ENCODE results near the gene LAMC3.

The LAMC3 gene

GRCh38 chr9:130972957-130973685 lies 35.9 kb upstream of the LAMC3 start:
- TF ChIP-seq ZNF274 (IDR thresholded peaks at IDR 0.05; ENCODE audit: low read depth, low read length) = no peak
- H3K4me3 ChIP-seq (ENCODE audit: low read length) = no peak overlapping the region

GRCh38 chr9:130973686-130974281 lies 35.2 kb upstream of the LAMC3 start:
- TF ChIP-seq ZNF274 (IDR thresholded peaks at IDR 0.05; ENCODE audit: low read depth, low read length) = no peak
- no peak overlapping the region for H3K4me3 ChIP-seq (ENCODE audit: low read length)

GRCh38 chr9:130974697-130975096 lies 34.3 kb upstream of the LAMC3 start:
- TF ChIP-seq ZNF274 (IDR thresholded peaks at IDR 0.05; ENCODE audit: low read depth, low read length) = no peak
- no peak overlapping the region for H3K4me3 ChIP-seq (ENCODE audit: low read length)

GRCh38 chr9:130975156-130975555 lies 33.8 kb upstream of the LAMC3 start:
- no peak for TF ChIP-seq ZNF274 (IDR thresholded peaks at IDR 0.05; ENCODE audit: low read depth, low read length)

GRCh38 chr9:130975932-130976841 lies 32.8 kb upstream of the LAMC3 start:
- H3K4me3 ChIP-seq (ENCODE audit: low read length) = no peak overlapping the region
- TF ChIP-seq ZNF274 (IDR thresholded peaks at IDR 0.05; ENCODE audit: low read depth, low read length) = no peak

More at GRCh38 chr9:130975156-130975555, 33.8 kb upstream of the LAMC3 start:
- H3K4me3 ChIP-seq (ENCODE audit: low read length) = no peak overlapping the region

GRCh38 chr9:130977811-130978221 lies 31.2 kb upstream of the LAMC3 start:
- H3K4me3 ChIP-seq (ENCODE audit: low read length) = no peak overlapping the region
- TF ChIP-seq ZNF274 (IDR thresholded peaks at IDR 0.05; ENCODE audit: low read depth, low read length) = no peak

- TF ChIP-seq ZNF274 (IDR thresholded peaks at IDR 0.05; ENCODE audit: low read depth, low read length) = no peak
These were observed 29.2 kb upstream of the LAMC3 start for GRCh38 chr9:130979591-130980385.

GRCh38 chr9:130980526-130980925 lies 28.4 kb upstream of the LAMC3 start:
- H3K4me3 ChIP-seq (ENCODE audit: low read length) = no peak overlapping the region
- TF ChIP-seq ZNF274 (IDR thresholded peaks at IDR 0.05; ENCODE audit: low read depth, low read length) = no peak

More at GRCh38 chr9:130979591-130980385, 29.2 kb upstream of the LAMC3 start:
- no peak overlapping the region for H3K4me3 ChIP-seq (ENCODE audit: low read length)

GRCh38 chr9:130981002-130981755 lies 27.8 kb upstream of the LAMC3 start:
- TF ChIP-seq ZNF274 (IDR thresholded peaks at IDR 0.05; ENCODE audit: low read depth, low read length) = no peak
- no peak overlapping the region for H3K4me3 ChIP-seq (ENCODE audit: low read length)

- no peak overlapping the region for H3K4me3 ChIP-seq (ENCODE audit: low read length)
- TF ChIP-seq ZNF274 (IDR thresholded peaks at IDR 0.05; ENCODE audit: low read depth, low read length) = no peak
These were observed 27.2 kb upstream of the LAMC3 start for GRCh38 chr9:130981756-130982137.

- H3K4me3 ChIP-seq (ENCODE audit: low read length) = no peak overlapping the region
- TF ChIP-seq ZNF274 (IDR thresholded peaks at IDR 0.05; ENCODE audit: low read depth, low read length) = no peak
These were observed 26.2 kb upstream of the LAMC3 start for GRCh38 chr9:130982636-130983358.

- no peak overlapping the region for H3K4me3 ChIP-seq (ENCODE audit: low read length)
These were observed 25.7 kb upstream of the LAMC3 start for GRCh38 chr9:130983359-130983670.

GRCh38 chr9:130983970-130984369 lies 25.0 kb upstream of the LAMC3 start:
- H3K4me3 ChIP-seq (ENCODE audit: low read length) = no peak overlapping the region
- TF ChIP-seq ZNF274 (IDR thresholded peaks at IDR 0.05; ENCODE audit: low read depth, low read length) = no peak

More at GRCh38 chr9:130983359-130983670, 25.7 kb upstream of the LAMC3 start:
- TF ChIP-seq ZNF274 (IDR thresholded peaks at IDR 0.05; ENCODE audit: low read depth, low read length) = no peak
